GM19099 (cell line): Measurements from ENCODE around the gene PRC1.

Source experiments
- POLR2A ChIP-seq: IDR thresholded peaks from 3 replicates; pipeline ENCODE4 v1.6.1; 2011; ENCODE audit warnings: low read depth; ENCODE audit not compliant: insufficient read length; ENCODE audit errors: extremely low read depth

PRC1 gene

GRCh38 chr15:91001209-91001608, 6.9 kb upstream of the PRC1 start:
- TF ChIP-seq POLR2A, result no peak

GRCh38 chr15:90998737-90999136, 4.4 kb upstream of the PRC1 start:
- TF ChIP-seq POLR2A, result no peak

GRCh38 chr15:90994059-90994416, 297 bp downstream of the PRC1 start:
- TF ChIP-seq POLR2A, result no peak

GRCh38 chr15:90991587-90992285, 2.6 kb downstream of the PRC1 start:
- no peak for TF ChIP-seq POLR2A

GRCh38 chr15:90990446-90990845, 3.9 kb downstream of the PRC1 start:
- TF ChIP-seq POLR2A, result no peak

GRCh38 chr15:90989040-90989768, 5.1 kb downstream of the PRC1 start:
- no peak for TF ChIP-seq POLR2A

GRCh38 chr15:90988296-90988695, 6.0 kb downstream of the PRC1 start:
- TF ChIP-seq POLR2A, result no peak

- no peak for TF ChIP-seq POLR2A
Measured at GRCh38 chr15:90987561-90988141, 6.7 kb downstream of the PRC1 start.

- TF ChIP-seq POLR2A, result peak; percentile 21
Measured at GRCh38 chr15:90986790-90987507, 7.4 kb downstream of the PRC1 start.

- no peak for TF ChIP-seq POLR2A
Measured at GRCh38 chr15:90982135-90982534, 12.2 kb downstream of the PRC1 start.

- no peak for TF ChIP-seq POLR2A
Measured at GRCh38 chr15:90981681-90982080, 12.7 kb downstream of the PRC1 start.

- TF ChIP-seq POLR2A, result no peak
Measured at GRCh38 chr15:90979582-90979981, 14.8 kb downstream of the PRC1 start.

- no peak for TF ChIP-seq POLR2A
Measured at GRCh38 chr15:90974216-90974615, 20.1 kb downstream of the PRC1 start.

GRCh38 chr15:90972133-90972532, 22.2 kb downstream of the PRC1 start:
- TF ChIP-seq POLR2A, result no peak

GRCh38 chr15:90970274-90970673, 24.1 kb downstream of the PRC1 start:
- TF ChIP-seq POLR2A, result no peak

GRCh38 chr15:90968434-90968833, 25.9 kb downstream of the PRC1 start:
- no peak for TF ChIP-seq POLR2A

GRCh38 chr15:90967206-90967605, 27.1 kb downstream of the PRC1 start:
- no peak for TF ChIP-seq POLR2A
